ENCODE measurements around the gene OR1C1.
"Not testable (repeated sequence)": the region's sequence is repeated elsewhere in the genome, so short reads cannot be mapped to it uniquely, and the experiment has no call there.

Gene OR1C1

DNA sequence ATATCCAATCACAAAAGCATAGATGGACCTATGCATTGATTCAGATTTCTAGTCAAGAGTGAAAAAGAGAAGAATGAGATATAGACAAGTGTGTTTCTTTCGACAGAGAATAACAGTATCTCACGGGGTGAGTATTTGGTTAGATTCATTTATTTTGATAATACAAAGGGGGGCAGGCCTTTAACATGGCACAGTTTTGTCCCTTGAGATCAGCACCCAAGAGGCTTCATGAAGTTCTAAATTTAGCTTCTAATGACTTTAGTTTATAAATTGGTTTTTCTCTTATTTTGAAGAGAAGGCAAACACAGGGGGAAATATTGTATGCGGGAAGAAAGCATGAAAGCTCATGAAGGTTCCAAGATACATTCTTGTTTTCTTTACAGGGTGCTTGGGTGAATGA is at the start of gene OR1C1:
OR1C1 (minus strand) TSS at position 101 of the 400 bp plus-strand sequence. CDS start 2,150 bp downstream, outside the sequence.
- DNase-seq (ENCODE audit: low spot score) = no peak
- no peak for FAIRE-seq

DNA sequence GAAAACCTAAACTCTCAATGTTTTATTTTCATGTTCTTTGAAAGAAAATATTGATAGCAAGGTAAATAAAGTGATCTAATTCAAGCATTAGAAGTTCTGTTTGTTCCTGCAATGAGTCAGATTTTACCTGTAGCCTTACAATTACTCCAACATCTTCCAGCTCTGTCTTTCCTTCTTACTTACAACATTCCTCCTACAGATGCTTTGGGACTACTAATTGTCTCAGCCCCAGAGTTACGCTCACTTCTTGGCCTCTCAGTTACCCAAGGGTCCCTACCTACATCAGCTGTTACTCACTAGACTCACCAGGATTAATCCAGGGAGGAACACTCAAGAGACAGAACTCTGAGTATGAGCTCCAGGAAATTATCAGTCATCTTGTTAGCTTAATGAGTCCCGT is 37.2 kb upstream of the OR1C1 start:
- DNase-seq (ENCODE audit: low spot score) (no peak), FAIRE-seq (no peak)

GRCh38 chr1:247769603-247770002 is 9.2 kb upstream of the OR1C1 start:
- FAIRE-seq = no peak
- no peak for DNase-seq (ENCODE audit: low spot score)

GRCh38 chr1:247754311-247754710 is 6.0 kb downstream of the OR1C1 start:
- not testable (repeated sequence) for DNase-seq (ENCODE audit: low spot score); FAIRE-seq

DNA sequence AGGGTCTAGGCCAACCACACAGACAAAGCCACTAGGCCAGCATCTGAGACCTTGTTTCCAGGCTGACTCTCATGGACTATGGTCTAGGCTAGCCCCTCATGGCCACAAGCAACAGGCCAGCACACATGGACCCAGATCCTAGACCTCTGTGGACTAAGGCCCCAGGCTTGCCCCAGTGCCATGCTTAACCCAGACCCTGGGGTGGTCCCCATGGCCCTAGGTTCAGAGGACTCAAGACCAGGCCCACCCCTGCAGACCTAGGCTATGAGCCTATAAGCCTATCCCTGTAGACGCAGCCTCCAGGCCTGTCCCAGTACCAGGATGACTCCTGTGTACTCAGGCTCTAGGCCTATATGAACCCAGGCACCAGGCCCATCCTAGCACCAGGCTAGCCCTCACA is 10.5 kb downstream of the OR1C1 start:
- no peak for DNase-seq (ENCODE audit: low spot score)
- FAIRE-seq = no peak

GRCh38 chr1:247748041-247748440 is 12.3 kb downstream of the OR1C1 start, which contains the start of gene OR14A2:
TSS of gene OR14A2 (minus strand) at chr1:247748141.
- no peak for FAIRE-seq
- no peak for DNase-seq (ENCODE audit: low spot score)

DNA sequence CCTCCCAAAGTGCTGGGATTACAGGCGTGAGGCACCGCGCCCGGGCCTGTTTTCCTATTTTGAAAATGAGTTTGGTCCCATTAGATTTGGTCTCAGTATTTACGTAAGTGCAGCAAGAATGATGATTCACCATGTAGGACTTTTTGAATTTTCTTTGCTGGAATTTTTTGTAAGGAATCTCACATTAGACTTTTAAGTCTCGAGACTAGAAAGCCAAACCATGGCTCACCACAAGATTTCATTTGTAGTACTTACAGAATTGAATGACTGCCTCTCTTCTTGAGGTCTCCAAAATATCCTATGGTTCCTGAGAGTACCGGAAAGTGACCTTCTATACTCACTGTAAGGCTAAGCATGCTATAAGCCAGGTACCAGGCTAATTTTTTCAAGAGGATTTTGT is 12.7 kb downstream of the OR1C1 start:
- FAIRE-seq (no peak), DNase-seq (ENCODE audit: low spot score) (peak; percentile 55)

DNA sequence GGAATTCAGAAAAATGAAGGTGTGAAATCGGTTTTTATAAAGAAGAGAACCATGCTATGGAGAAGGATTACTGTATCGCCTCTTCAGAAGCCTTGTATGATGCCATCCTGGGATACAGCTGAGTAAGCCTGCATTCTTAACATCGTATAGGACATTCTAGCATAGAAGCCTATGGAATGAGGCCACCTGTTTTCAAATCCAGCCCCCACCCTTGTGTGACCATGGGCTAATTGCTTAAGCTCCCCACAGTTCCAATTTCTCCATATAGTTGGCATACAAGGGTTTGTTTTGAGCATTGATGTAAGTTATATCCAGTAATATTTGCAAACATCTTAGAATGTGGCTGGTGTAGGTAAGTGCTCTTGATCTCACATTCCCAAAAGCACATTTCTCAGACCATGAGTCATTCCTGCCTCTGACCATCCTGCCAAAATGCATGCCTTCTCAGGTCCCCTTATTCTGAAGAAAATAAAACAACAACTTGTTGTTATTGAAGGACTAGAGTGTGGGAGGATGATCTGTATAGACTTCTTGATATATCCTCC is 13.9 kb downstream of the OR1C1 start:
- FAIRE-seq (no peak), DNase-seq (ENCODE audit: low spot score) (peak; percentile 66)

- FAIRE-seq = peak; percentile 96
- not testable (repeated sequence) for DNase-seq (ENCODE audit: low spot score)
These were observed 18.1 kb downstream of the OR1C1 start for GRCh38 chr1:247742215-247742760.

DNA sequence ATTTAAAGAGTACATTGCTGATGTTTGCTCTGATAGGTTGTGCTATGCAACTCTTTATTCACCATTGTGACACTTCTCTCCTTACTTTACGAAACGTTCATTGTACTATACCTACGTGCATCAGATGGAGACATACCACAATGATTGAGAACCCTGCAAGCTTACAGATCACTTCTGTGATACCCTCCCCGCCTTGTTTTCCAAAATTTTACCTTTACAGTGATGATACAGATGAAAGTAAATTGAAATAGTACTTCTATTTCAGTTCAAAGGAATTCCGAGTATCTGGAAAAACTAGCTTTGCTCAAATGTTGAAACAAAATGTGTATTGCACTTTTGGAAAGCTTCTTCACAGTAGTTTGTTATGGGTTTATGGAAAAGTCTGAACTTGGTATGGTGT is 18.6 kb downstream of the OR1C1 start:
- no peak for DNase-seq (ENCODE audit: low spot score)
- FAIRE-seq = peak; percentile 53

- DNase-seq (ENCODE audit: low spot score) (peak; percentile 21), FAIRE-seq (peak; percentile 32)
These were observed 19.6 kb downstream of the OR1C1 start for GRCh38 chr1:247740721-247741120.

- DNase-seq (ENCODE audit: low spot score) (no peak), FAIRE-seq (no peak)
These were observed 22.0 kb downstream of the OR1C1 start, which contains the start of gene OR14K1 for GRCh38 chr1:247738315-247738714. TSS of gene OR14K1 (plus strand) at chr1:247738615. CDS start at chr1:247738615, 0 bp downstream.

GRCh38 chr1:247721222-247721621 is 39.1 kb downstream of the OR1C1 start:
- FAIRE-seq (no peak), DNase-seq (ENCODE audit: low spot score) (no peak)

GRCh38 chr1:247716546-247716945 is 43.8 kb downstream of the OR1C1 start, which contains the start of gene OR6F1:
TSS of gene OR6F1 (minus strand) at chr1:247716646. CDS start at chr1:247712755, 3,891 bp downstream.
- FAIRE-seq (no peak), DNase-seq (ENCODE audit: low spot score) (no peak)

GRCh38 chr1:247713753-247714152 is 46.6 kb downstream of the OR1C1 start:
- FAIRE-seq (no peak), DNase-seq (ENCODE audit: low spot score) (no peak)

DNA sequence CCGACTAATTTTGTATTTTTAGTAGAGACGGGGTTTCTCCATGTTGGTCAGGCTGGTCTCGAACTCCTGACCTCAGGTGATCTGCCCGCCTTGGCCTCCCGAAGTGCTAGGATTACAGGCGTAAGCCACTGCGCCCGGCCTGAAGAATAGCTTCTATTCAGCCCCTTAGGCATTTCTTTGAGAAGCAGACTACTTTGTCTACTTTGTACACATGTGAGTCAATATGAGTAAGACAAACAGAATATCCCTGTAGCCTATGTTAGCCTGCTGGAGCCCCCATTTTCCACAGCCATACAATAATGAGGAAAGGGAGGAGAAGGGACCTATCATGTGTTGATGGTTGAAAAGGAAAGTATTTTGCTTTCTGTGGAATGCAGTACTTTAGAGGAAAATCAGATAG is 49.7 kb downstream of the OR1C1 start:
- not testable (repeated sequence) for FAIRE-seq; DNase-seq (ENCODE audit: low spot score)

Data from urothelium cell line (cell line).